ENCODE data around the gene INO80C. TPM values are rescaled to one million over a fixed set of nuclear protein-coding genes. Genes with fewer than 3 reads are reported as not detected.

Gene INO80C
- total RNA-seq, 1 experiment from 2014 or later = 51.1 TPM

DNA sequence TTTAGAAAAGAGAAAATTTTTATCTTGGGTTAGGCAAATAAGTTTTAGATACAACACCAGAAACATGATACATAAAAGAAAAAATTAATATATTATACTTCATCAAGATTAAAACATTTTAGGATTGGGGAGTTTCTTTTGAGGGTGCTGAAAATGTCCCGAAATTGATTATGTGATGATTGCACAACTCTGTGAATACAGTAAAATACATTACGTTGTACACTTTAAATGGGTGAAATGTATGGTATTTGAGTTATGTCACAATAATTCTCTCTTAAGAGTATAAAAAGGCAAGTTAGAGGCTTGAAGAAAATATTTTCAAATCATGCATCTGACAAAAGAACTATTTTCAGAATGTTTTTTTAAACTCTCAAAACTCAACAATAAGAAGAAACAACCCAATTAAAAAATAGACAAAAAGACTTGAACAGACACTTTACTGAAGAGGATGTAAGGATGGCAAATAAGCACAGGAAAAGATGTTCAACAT, 36.2 kb upstream of the INO80C start:
- Histone ChIP-seq H4K20me1 (ENCODE audit: control insufficient read depth, insufficient read depth, insufficient read length) (no peaks in the 10 kb centered on the region), H3K9ac (ENCODE audit: extremely low read depth, insufficient read length, low read length) (no peak overlapping the region), H4K8ac (replicated peaks; ENCODE audit: insufficient read length, low read depth, low read length) (no peak overlapping the region), H3K9me3 (ENCODE audit: control insufficient read depth, low read depth, low read length) (no peaks in the 10 kb centered on the region), H3K27ac (ENCODE audit: insufficient read length, low read depth, low read length) (no peak overlapping the region), H4K5ac (ENCODE audit: insufficient read length, low read depth, low read length) (no peak overlapping the region), H2BK15ac (ENCODE audit: low read depth, low read length) (no peak overlapping the region), H3K56ac (ENCODE audit: insufficient read length, low read depth, low read length) (no peak overlapping the region), H3K4me1 (ENCODE audit: insufficient read depth, low read length) (no peaks in the 10 kb centered on the region), H2BK12ac (ENCODE audit: insufficient read length, low read depth, low read length) (no peak overlapping the region), H3K27me3 (ENCODE audit: insufficient read depth, low read length) (no peaks in the 10 kb centered on the region), H3K14ac (ENCODE audit: insufficient read depth, low read length) (no peak overlapping the region), H2BK20ac (ENCODE audit: low read depth, low read length, poor library complexity, severe bottlenecking) (no peak overlapping the region), H2BK120ac (ENCODE audit: low read depth, low read length, poor library complexity, severe bottlenecking) (no peak overlapping the region), H3K79me1 (ENCODE audit: insufficient read depth, low read depth, low read length, poor library complexity, severe bottlenecking) (no peaks in the 10 kb centered on the region), H2AFZ (ENCODE audit: low read length) (no peak overlapping the region), H3K23me2 (ENCODE audit: insufficient read length, low read depth, low read length, poor library complexity, severe bottlenecking) (no peaks in the 10 kb centered on the region), H3K23ac (ENCODE audit: insufficient read length, low read depth, low read length) (no peak overlapping the region), H3K4ac (ENCODE audit: low read depth, low read length) (no peak overlapping the region), H3K18ac (ENCODE audit: insufficient read length, low read depth, low read length) (no peak overlapping the region), H3T11ph (ENCODE audit: low read length) (no peak overlapping the region), H2AK5ac (ENCODE audit: insufficient read length, low read length) (no peak overlapping the region), H3K79me2 (ENCODE audit: insufficient read depth, low read length) (no peaks in the 10 kb centered on the region), H2BK5ac (ENCODE audit: insufficient read length, low read length) (no peak overlapping the region), H4K91ac (ENCODE audit: insufficient read length, low read depth, low read length) (no peak overlapping the region), H3K4me2 (ENCODE audit: insufficient read depth, insufficient read length, low read length) (no peak overlapping the region)
- no peaks in the 10 kb centered on the region for H3K4me1 Mint-ChIP-seq
- no peak overlapping the region for H3K27ac Mint-ChIP-seq
- TF ChIP-seq, protein P1, sequence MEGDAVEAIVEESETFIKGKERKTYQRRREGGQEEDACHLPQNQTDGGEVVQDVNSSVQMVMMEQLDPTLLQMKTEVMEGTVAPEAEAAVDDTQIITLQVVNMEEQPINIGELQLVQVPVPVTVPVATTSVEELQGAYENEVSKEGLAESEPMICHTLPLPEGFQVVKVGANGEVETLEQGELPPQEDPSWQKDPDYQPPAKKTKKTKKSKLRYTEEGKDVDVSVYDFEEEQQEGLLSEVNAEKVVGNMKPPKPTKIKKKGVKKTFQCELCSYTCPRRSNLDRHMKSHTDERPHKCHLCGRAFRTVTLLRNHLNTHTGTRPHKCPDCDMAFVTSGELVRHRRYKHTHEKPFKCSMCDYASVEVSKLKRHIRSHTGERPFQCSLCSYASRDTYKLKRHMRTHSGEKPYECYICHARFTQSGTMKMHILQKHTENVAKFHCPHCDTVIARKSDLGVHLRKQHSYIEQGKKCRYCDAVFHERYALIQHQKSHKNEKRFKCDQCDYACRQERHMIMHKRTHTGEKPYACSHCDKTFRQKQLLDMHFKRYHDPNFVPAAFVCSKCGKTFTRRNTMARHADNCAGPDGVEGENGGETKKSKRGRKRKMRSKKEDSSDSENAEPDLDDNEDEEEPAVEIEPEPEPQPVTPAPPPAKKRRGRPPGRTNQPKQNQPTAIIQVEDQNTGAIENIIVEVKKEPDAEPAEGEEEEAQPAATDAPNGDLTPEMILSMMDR (conservative IDR thresholded peaks at IDR 0.05) = no peak
- no peak overlapping the region for H3K4me3 Mint-ChIP-seq
- DNase-seq = no peak
- no peaks in the 10 kb centered on the region; the same call in none of the 2 replicates for H3K27me3 Mint-ChIP-seq (ENCODE audit: low read depth)
- peaks cover 25 to 27% of the 10 kb centered on the region in 2 experiments for H3K9me3 Mint-ChIP-seq
- H3K36me3 Mint-ChIP-seq (ENCODE audit: insufficient read depth in 1 of 3, low read depth in 3 of 3) = peaks cover 6 to 21% (median 6%) of the 10 kb centered on the region in 3 experiments
- WGBS (ENCODE audit: extremely low coverage, insufficient read length, low lambda C conversion rate) = no CpG with 5 or more reads among the region's 2 CpGs
